ENCODE results near the gene CLIP2.

The CLIP2 gene

GRCh38 chr7:74292757-74293576, 3.8 kb downstream of the CLIP2 start:
- TF ChIP-seq PRDM10 (tag by site-specific recombination; IDR thresholded peaks at IDR 0.05) (no peak), ZNF354C (tag by site-specific recombination; IDR thresholded peaks at IDR 0.05; ENCODE audit: borderline replicate concordance, low read depth) (no peak), ZNF623 (tag by site-specific recombination; IDR thresholded peaks at IDR 0.05) (no peak), ZNF280D (tag by site-specific recombination; IDR thresholded peaks at IDR 0.05) (no peak), ZNF155 (tag by site-specific recombination; IDR thresholded peaks at IDR 0.05) (no peak), ZXDB (tag by site-specific recombination; IDR thresholded peaks at IDR 0.05) (no peak), ZNF76 (tag by site-specific recombination; IDR thresholded peaks at IDR 0.05; ENCODE audit: borderline replicate concordance, low read depth) (no peak), ZNF221 (tag by site-specific recombination; IDR thresholded peaks at IDR 0.05; ENCODE audit: borderline replicate concordance) (no peak), WT1 (tag by site-specific recombination; IDR thresholded peaks at IDR 0.05) (no peak), ZNF248 (tag by site-specific recombination; IDR thresholded peaks at IDR 0.05) (no peak)
- ChIA-PET POLR2A (no interaction called here), CTCF (interaction anchor here (0.6 to 1.1 kb wide), 3 partner anchors 18 to 86 kb away, joined by 3 read pairs; no protein-coding TSS in a partner anchor)
- Histone ChIP-seq H3K27ac (ENCODE audit: extremely low read depth, low read depth, low read length) (no peak overlapping the region), H3K4me1 (ENCODE audit: control insufficient read depth, insufficient read depth, low read length) (peaks cover 5% of the 10 kb centered on the region; the same call in 1 of the 2 replicates), H3K4me3 (ENCODE audit: low read depth, low read length) (no peak overlapping the region), H3K36me3 (ENCODE audit: control insufficient read depth in 2 of 2, insufficient read depth in 1 of 2, low read length in 2 of 2) (no peaks in the 10 kb centered on the region), H3K9me3 (ENCODE audit: control insufficient read depth, insufficient read depth, low read depth, low read length) (no peaks in the 10 kb centered on the region)

- TF ChIP-seq ZNF664 (tag by site-specific recombination; IDR thresholded peaks at IDR 0.05), result no peak
- no peak for TF ChIP-seq ZFP3 (tag by site-specific recombination; IDR thresholded peaks at IDR 0.05; ENCODE audit: low read depth)
- no peak for TF ChIP-seq ZNF146 (tag by site-specific recombination; IDR thresholded peaks at IDR 0.05)
- TF ChIP-seq BCL11B (tag by site-specific recombination; IDR thresholded peaks at IDR 0.05; ENCODE audit: low read depth), result no peak
- no peak overlapping the region for H3K27ac ChIP-seq (ENCODE audit: extremely low read depth, low read depth, low read length)
- no peaks in the 10 kb centered on the region for H3K36me3 ChIP-seq (ENCODE audit: control insufficient read depth in 2 of 2, insufficient read depth in 1 of 2, low read length in 2 of 2)
- CTCF ChIA-PET, result interaction anchor here (0.6 to 1.1 kb wide), 2 partner anchors 18 to 87 kb away, joined by 3 read pairs; no protein-coding TSS in a partner anchor
- H3K9me3 ChIP-seq (ENCODE audit: control insufficient read depth, insufficient read depth, low read depth, low read length), result no peaks in the 10 kb centered on the region
- H3K4me1 ChIP-seq (ENCODE audit: control insufficient read depth, insufficient read depth, low read length), result peaks cover 5% of the 10 kb centered on the region; the same call in 1 of the 2 replicates
- no peak overlapping the region for H3K4me3 ChIP-seq (ENCODE audit: low read depth, low read length)
- POLR2A ChIA-PET, result no interaction called here
Measured at GRCh38 chr7:74293577-74293908, 4.3 kb downstream of the CLIP2 start.

Data from HEK293 (cell line).